GM18867 (cell line): ENCODE results near the gene GNG2.

ENCODE experiments used
- ATAC-seq: cut with Tn5 transposase; IDR thresholded peaks from one replicate; pipeline ENCODE4 v1.9.1; 2021; ENCODE audit warnings: mild to moderate bottlenecking, moderate library complexity; ENCODE audit not compliant: unreplicated experiment

Gene GNG2

DNA sequence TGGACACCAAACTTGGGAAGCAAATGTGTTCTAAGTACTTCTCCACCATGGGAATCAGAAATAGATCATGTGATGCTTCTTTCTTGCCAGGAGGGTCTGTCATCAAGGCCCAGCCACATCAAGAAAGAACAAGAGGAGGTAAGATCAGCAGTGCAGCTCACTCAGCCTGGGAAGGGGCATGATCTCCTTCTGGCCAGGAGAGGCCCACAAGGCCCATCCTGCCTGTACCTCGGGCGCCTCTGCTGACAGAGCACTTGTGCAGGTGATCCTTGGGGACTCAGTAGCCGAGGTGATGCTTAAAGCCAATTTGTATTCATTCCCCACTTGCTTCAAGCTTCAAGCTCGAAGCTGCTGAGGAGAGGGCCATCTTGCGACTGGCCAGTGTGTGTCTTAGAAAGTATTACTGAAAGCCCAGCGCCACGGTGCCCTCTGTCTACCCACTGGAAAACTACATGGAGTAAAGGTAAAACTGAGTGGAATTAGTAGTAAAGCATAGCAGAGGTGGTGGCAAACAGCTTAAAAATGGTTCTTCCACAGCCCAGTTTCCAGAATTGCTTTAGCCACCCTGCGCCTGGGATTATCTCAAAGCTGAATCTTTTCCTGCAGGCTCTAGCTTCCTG lies 155.1 kb downstream of the GNG2 start:
- no peak for ATAC-seq

DNA sequence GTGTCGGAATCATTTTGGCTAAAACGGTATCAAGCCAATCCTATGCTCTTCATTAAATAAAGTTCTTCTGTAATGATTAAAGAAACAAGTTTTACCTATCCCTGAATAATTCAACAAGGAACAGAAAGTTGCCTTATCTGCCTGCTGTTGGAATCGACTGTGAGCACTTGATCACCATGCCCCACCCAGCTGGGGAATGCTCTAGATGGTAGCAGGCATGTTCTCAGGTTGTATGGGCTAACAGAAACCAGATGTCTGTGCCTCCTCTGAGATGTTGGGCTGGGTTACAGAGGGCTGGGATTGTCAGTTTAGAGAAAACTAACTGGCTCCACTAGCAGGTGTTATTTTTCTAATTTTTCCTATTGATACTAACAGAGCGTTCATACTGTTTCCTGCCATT lies 157.8 kb downstream of the GNG2 start:
- no peak for ATAC-seq

DNA sequence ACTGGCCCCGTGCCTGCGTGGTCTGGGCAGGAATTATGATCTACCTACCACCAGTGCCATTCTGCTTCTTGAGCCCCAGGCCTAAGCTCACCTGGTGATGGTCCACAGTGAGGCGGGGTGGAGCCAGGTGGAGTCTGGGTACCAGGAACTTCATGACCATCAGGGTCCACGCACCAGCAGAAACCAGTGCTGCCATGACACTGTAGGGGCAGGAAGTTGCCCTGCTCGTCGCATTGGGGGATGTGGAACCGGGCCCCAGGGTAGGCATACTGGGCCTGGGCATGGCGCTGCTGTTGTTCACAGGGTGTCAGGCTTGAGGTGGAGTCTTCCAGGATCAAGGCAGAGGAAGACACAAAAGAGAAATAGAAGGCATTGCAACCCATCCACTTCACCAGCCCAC lies 158.6 kb downstream of the GNG2 start:
- ATAC-seq = no peak
